HEK293 (cell line): Measurements from ENCODE around the gene SYT2.

Source experiments
- CTCF ChIP-seq: fragments of 450-650 bp; formaldehyde crosslinking; IDR thresholded peaks from 2 replicates; pipeline ENCODE4 v1.5.1; 2016; ENCODE audit warnings: missing biosample characterization, missing genetic modification characterization
- MYNN ChIP-seq: fragments of 450-650 bp; formaldehyde crosslinking; IDR thresholded peaks from 2 replicates; pipeline ENCODE4 v1.5.1; 2016; ENCODE audit warnings: missing biosample characterization, missing genetic modification characterization, borderline replicate concordance
- REST ChIP-seq: fragments of 450-650 bp; formaldehyde crosslinking; IDR thresholded peaks from 2 replicates; pipeline ENCODE4 v1.5.1; 2016; ENCODE audit warnings: missing biosample characterization, missing genetic modification characterization
- SCRT1 ChIP-seq: fragments of 450-650 bp; formaldehyde crosslinking; IDR thresholded peaks from 2 replicates; pipeline ENCODE4 v1.5.1; 2016; ENCODE audit warnings: missing biosample characterization, missing genetic modification characterization, borderline replicate concordance
- YY1 ChIP-seq: fragments of 450-650 bp; formaldehyde crosslinking; IDR thresholded peaks from 2 replicates; pipeline ENCODE4 v1.5.1; 2018; ENCODE audit warnings: missing biosample characterization, missing genetic modification characterization
- ZBTB1 ChIP-seq: fragments of 450-650 bp; formaldehyde crosslinking; IDR thresholded peaks from 2 replicates; pipeline ENCODE4 v1.5.1; 2016; ENCODE audit warnings: missing biosample characterization, missing genetic modification characterization
- ZEB2 ChIP-seq: fragments of 450-650 bp; formaldehyde crosslinking; IDR thresholded peaks from 2 replicates; pipeline ENCODE4 v1.5.1; 2016; ENCODE audit warnings: missing biosample characterization, missing genetic modification characterization
- ZNF530 ChIP-seq: fragments of 450-650 bp; formaldehyde crosslinking; IDR thresholded peaks from 2 replicates; pipeline ENCODE4 v1.5.1; 2016; ENCODE audit warnings: low read depth, missing biosample characterization, missing genetic modification characterization
- ZNF629 ChIP-seq: fragments of 450-650 bp; formaldehyde crosslinking; IDR thresholded peaks from 2 replicates; pipeline ENCODE4 v1.5.1; 2017; ENCODE audit warnings: missing biosample characterization, missing genetic modification characterization
- ZNF654 ChIP-seq: fragments of 450-650 bp; formaldehyde crosslinking; IDR thresholded peaks from 2 replicates; pipeline ENCODE4 v1.5.1; 2016; ENCODE audit warnings: low read depth, missing biosample characterization, missing genetic modification characterization
- ZSCAN5A ChIP-seq: fragments of 450-650 bp; formaldehyde crosslinking; IDR thresholded peaks from 2 replicates; pipeline ENCODE4 v1.5.1; 2016; ENCODE audit warnings: missing biosample characterization, missing genetic modification characterization

GRCh38 chr1:202644219-202645096 is 65.8 kb downstream of the SYT2 start:
- TF ChIP-seq CTCF (tag by site-specific recombination) (no peak), REST (tag by site-specific recombination) (no peak), SCRT1 (no peak), ZNF654 (tag by site-specific recombination) (no peak), YY1 (no peak), ZBTB1 (tag by site-specific recombination) (no peak), ZSCAN5A (tag by site-specific recombination) (no peak), ZEB2 (no peak), MYNN (tag by site-specific recombination) (no peak), ZNF629 (tag by site-specific recombination) (no peak), ZNF530 (tag by site-specific recombination) (no peak)
